Tibial artery (tissue), 4 donors: ENCODE measurements around the gene TPPP3.

ENCODE experiments used
- DNase-seq, 2 donors: peaks; one replicate each; pipeline ENCODE4 v3.0.0-alpha.2; 2019
- H3K27ac ChIP-seq, 2 donors: fragments of 200-600 bp; sonication (generic) in 1 of 2; 1 replicate in 1 of 2; 2 replicates in 1 of 2; pipeline ENCODE4 v1.5.1; 2018 to 2019; ENCODE audit warnings: mild to moderate bottlenecking in 1 of 2
- H3K27me3 ChIP-seq, 2 donors: fragments of 200-600 bp; sonication (generic) in 1 of 2; one replicate each; pipeline versions ENCODE4 v1.5.1 to v1.6.0; 2016 to 2019
- H3K36me3 ChIP-seq, 3 donors: fragments of 200-600 bp; sonication (generic) in 2 of 3; one replicate each; pipeline ENCODE4 v1.5.1; 2016 to 2019; ENCODE audit warnings: mild to moderate bottlenecking in 2 of 3
- H3K4me1 ChIP-seq, 4 donors: fragments of 200-600 bp; sonication (generic) in 2 of 4; 1 replicate in 3 of 4; 2 replicates in 1 of 4; pipeline ENCODE4 v1.5.1; 2016 to 2019
- H3K4me3 ChIP-seq, 2 donors: fragments of 200-600 bp; sonication (generic) in 1 of 2; 1 replicate in 1 of 2; 2 replicates in 1 of 2; pipeline ENCODE4 v1.5.1; 2018 to 2019; ENCODE audit warnings: mild to moderate bottlenecking in 2 of 2
- H3K9me3 ChIP-seq, 3 donors: fragments of 200-600 bp; sonication (generic) in 1 of 3; one replicate each; pipeline ENCODE4 v1.5.1; 2016 to 2019
- CTCF ChIP-seq, 2 experiments: fragments of 200-600 bp in 1 of 2; fragments of 450-650 bp in 1 of 2; IDR thresholded peaks; one replicate each; pipeline ENCODE4 v1.5.1; 2017 to 2019; ENCODE audit warnings: antibody characterized with exemption in 2 of 2, mild to moderate bottlenecking in 1 of 2, moderate library complexity in 1 of 2
- intact Hi-C: fragments of 100-400 bp; cut with DNase I; formaldehyde crosslinking; loops from one replicate; pipeline ENCODE4 v1.15.0; 2023; ENCODE audit warnings: low total_unique reads

The TPPP3 gene

GRCh38 chr16:67432506-67432890, 39.2 kb upstream of the TPPP3 start:
- peaks cover 2 to 22% (median 10%) of the 10 kb centered on the region in 3 donors for H3K36me3 ChIP-seq
- peaks cover 0 to 30% of the 10 kb centered on the region in 2 donors for H3K27me3 ChIP-seq
- intact Hi-C loops: no loop called here
- H3K27ac ChIP-seq: no peak overlapping the region
- no peak for DNase-seq
- no peak overlapping the region for H3K4me3 ChIP-seq
- no peaks in the 10 kb centered on the region for H3K9me3 ChIP-seq
- TF ChIP-seq CTCF (IDR thresholded peaks at IDR 0.05): no peak
- H3K4me1 ChIP-seq: peaks cover 6 to 36% (median 14%) of the 10 kb centered on the region in 4 donors

GRCh38 chr16:67431775-67432505, 38.6 kb upstream of the TPPP3 start:
- intact Hi-C loops: no loop called here
- H3K27me3 ChIP-seq: peaks cover 0 to 32% of the 10 kb centered on the region in 2 donors
- no peak for TF ChIP-seq CTCF (IDR thresholded peaks at IDR 0.05)
- peak overlapping the region; percentile 44 to 56 for H3K4me3 ChIP-seq
- peaks cover 0 to 17% (median 4%) of the 10 kb centered on the region in 3 donors for H3K36me3 ChIP-seq
- H3K27ac ChIP-seq: peak overlapping the region in 1 of 2 donors; percentile 53
- H3K9me3 ChIP-seq: no peaks in the 10 kb centered on the region
- peaks cover 6 to 36% (median 14%) of the 10 kb centered on the region in 4 donors for H3K4me1 ChIP-seq
- DNase-seq: no peak

- H3K9me3 ChIP-seq: no peaks in the 10 kb centered on the region
- H3K27me3 ChIP-seq: peaks cover 0 to 37% of the 10 kb centered on the region in 2 donors
- H3K4me1 ChIP-seq: peaks cover 6 to 36% (median 14%) of the 10 kb centered on the region in 4 donors
- peak in 1 of 2 experiments; percentile 24 for TF ChIP-seq CTCF (IDR thresholded peaks at IDR 0.05)
- H3K27ac ChIP-seq: peak within 1 kb of the TSS in 1 of 2 donors; percentile 53
- H3K4me3 ChIP-seq: peak within 1 kb of the TSS; percentile 44 to 56
- peaks cover 0 to 9% (median 0%) of the 10 kb centered on the region in 3 donors for H3K36me3 ChIP-seq
- peak in 1 of 2 donors; percentile 71 for DNase-seq
- intact Hi-C loops: no loop called here
Observed at GRCh38 chr16:67430977-67431774, 37.9 kb upstream of the TPPP3 start, which contains the start of gene HSD11B2. Gene HSD11B2 (plus strand): TSS chr16:67431121. CDS start chr16:67431249, 128 bp downstream.

- Histone ChIP-seq H3K4me1 (peaks cover 6 to 36% (median 14%) of the 10 kb centered on the region in 4 donors), H3K9me3 (no peaks in the 10 kb centered on the region), H3K27me3 (peaks cover 0 to 44% of the 10 kb centered on the region in 2 donors), H3K4me3 (peak overlapping the region; percentile 44 to 56), H3K36me3 (peaks cover 0 to 3% (median 0%) of the 10 kb centered on the region in 3 donors), H3K27ac (peak overlapping the region in 1 of 2 donors; percentile 20)
- TF ChIP-seq CTCF (IDR thresholded peaks at IDR 0.05): no peak
- intact Hi-C loops: no loop called here
- no peak for DNase-seq
Observed at GRCh38 chr16:67430504-67430976, 37.2 kb upstream of the TPPP3 start.

DNA sequence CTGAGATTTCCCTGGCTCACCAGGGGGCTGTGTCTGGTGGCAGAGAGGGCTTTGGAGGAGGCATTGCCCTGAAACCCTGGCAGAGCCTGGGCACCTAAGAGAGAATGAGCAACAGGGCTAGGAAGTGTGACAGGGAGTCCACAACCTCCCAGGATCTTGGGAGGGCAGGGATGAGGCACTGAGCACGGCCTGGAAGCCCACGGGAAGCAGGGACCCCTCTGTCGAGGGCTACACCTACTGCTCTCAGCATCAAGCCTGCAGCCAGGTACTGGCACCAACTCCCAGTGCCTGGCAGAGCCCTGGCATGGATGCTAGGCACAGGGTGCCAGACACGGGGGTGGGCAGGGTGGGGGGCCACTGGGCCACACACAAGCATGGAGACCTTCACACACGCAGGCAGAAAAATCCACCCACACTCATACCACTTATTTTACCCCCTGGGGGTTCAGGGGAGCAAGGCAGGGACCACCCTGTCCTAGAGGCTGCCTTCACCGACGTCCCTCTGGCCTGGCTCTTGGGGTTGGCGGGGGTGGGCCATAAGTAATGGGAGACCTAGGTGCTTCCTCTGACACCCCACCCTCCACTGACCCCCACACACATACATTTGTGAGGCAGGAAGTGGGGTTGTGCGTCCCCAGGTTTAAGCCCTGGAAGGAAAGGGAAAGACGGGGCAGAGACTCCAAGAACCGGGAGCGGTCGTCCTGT, 36.7 kb upstream of the TPPP3 start:
- Histone ChIP-seq H3K9me3 (no peaks in the 10 kb centered on the region), H3K27me3 (peaks cover 0 to 48% of the 10 kb centered on the region in 2 donors), H3K27ac (no peak overlapping the region), H3K36me3 (no peaks in the 10 kb centered on the region), H3K4me1 (peaks cover 6 to 36% (median 14%) of the 10 kb centered on the region in 4 donors), H3K4me3 (peak overlapping the region; percentile 44 to 56)
- no peak for TF ChIP-seq CTCF (IDR thresholded peaks at IDR 0.05)
- intact Hi-C loops: loop anchor here (5.0 kb wide), 2 partner anchors 32 to 658 kb away; no protein-coding TSS in a partner anchor
- no peak for DNase-seq
